Neural crest cell (in vitro differentiated cells): ENCODE results near the gene ZNF692. TPM values are rescaled to one million over a fixed set of nuclear protein-coding genes. Genes with fewer than 3 reads are reported as not detected.
"Not testable (repeated sequence)": the region's sequence is repeated elsewhere in the genome, so short reads cannot be mapped to it uniquely, and the experiment has no call there.

Experiments used
- DNase-seq: peaks from one replicate; pipeline ENCODE4 v3.0.0; 2021; ENCODE audit warnings: low read depth, mixed read lengths, low spot score
- H3K27ac Mint-ChIP-seq: one replicate; pipeline ENCODE4 v1.8.0; 2021; ENCODE audit warnings: mild to moderate bottlenecking, mixed read lengths; ENCODE audit not compliant: unreplicated experiment
- H3K27me3 Mint-ChIP-seq: 2 replicates; pipeline ENCODE4 v1.8.0; 2021; ENCODE audit warnings: low read depth, mild to moderate bottlenecking, mixed read lengths
- H3K36me3 Mint-ChIP-seq: 2 replicates; pipeline ENCODE4 v1.8.0; 2021; ENCODE audit warnings: low read depth, mild to moderate bottlenecking, mixed read lengths
- H3K4me1 Mint-ChIP-seq: 2 replicates; pipeline ENCODE4 v1.8.0; 2021; ENCODE audit warnings: mixed read lengths
- H3K4me3 Mint-ChIP-seq: one replicate; pipeline ENCODE4 v1.8.0; 2021; ENCODE audit warnings: mild to moderate bottlenecking, mixed read lengths
- H3K9me3 Mint-ChIP-seq: 2 replicates; pipeline ENCODE4 v1.8.0; 2021; ENCODE audit warnings: mixed read lengths
- total RNA-seq: library from RNA; stranded (reverse); gene quantifications from 2 replicates; pipeline ENCODE4 v1.2.1, GENCODE V29; 2021
- TF ChIP-seq, protein P1 (sequence below): fragments of 200-600 bp; sonication (generic); conservative IDR thresholded peaks from 2 replicates; pipeline ENCODE4 v1.5.0; 2021; ENCODE audit warnings: antibody characterized with exemption, mild to moderate bottlenecking

The ZNF692 gene
- total RNA-seq, 1 donor from 2014 or later = 72.8 TPM

DNA sequence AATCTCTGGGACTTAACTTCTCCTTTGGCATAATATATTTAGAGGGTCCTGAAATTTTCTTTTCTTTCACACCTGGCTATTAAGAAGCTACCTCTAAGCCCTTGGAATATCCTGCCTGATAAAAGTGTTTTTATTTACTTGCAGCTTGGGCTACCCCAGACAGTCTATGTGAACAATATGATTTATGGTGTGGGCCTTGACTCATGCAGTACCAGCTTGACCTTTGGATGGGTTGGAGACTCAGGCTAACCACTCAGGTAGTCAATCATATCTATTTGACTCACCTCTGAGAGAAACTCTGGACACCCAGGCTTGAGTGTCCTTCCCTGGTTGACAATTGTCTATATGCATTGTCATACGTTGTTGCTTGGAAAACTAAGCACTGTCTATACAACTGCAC is 33.7 kb upstream of the ZNF692 start:
- Mint-ChIP-seq H3K4me3 (no peak overlapping the region), H3K9me3 (no peaks in the 10 kb centered on the region), H3K36me3 (no peaks in the 10 kb centered on the region), H3K4me1 (no peaks in the 10 kb centered on the region), H3K27me3 (peaks cover 45% of the 10 kb centered on the region), H3K27ac (no peak overlapping the region)
- TF ChIP-seq, protein P1, sequence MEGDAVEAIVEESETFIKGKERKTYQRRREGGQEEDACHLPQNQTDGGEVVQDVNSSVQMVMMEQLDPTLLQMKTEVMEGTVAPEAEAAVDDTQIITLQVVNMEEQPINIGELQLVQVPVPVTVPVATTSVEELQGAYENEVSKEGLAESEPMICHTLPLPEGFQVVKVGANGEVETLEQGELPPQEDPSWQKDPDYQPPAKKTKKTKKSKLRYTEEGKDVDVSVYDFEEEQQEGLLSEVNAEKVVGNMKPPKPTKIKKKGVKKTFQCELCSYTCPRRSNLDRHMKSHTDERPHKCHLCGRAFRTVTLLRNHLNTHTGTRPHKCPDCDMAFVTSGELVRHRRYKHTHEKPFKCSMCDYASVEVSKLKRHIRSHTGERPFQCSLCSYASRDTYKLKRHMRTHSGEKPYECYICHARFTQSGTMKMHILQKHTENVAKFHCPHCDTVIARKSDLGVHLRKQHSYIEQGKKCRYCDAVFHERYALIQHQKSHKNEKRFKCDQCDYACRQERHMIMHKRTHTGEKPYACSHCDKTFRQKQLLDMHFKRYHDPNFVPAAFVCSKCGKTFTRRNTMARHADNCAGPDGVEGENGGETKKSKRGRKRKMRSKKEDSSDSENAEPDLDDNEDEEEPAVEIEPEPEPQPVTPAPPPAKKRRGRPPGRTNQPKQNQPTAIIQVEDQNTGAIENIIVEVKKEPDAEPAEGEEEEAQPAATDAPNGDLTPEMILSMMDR = no peak
- no peak for DNase-seq

DNA sequence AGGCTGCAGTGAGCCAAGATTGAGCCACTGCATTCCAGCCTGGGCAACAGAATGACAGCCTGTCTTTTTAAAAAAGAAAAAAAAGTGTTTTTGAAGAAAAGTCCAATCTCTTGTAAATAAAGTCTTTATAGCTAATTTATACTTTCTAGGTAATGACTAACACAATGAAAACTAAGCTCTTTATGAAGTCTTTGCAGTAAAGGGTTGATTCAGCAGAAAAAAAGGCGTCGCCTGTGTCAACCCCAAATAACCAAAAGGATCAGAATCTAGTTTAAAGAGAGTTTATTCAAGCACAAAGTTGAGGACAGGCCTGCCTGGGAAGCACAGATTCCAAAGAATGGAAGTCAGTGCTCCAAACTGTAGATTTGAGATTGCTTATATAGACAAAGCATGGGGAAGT is 32.9 kb upstream of the ZNF692 start:
- H3K4me3 Mint-ChIP-seq = no peak overlapping the region
- H3K4me1 Mint-ChIP-seq = no peaks in the 10 kb centered on the region
- no peak for DNase-seq
- H3K9me3 Mint-ChIP-seq = no peaks in the 10 kb centered on the region
- TF ChIP-seq, protein P1 = no peak
- no peaks in the 10 kb centered on the region for H3K36me3 Mint-ChIP-seq
- no peak overlapping the region for H3K27ac Mint-ChIP-seq
- H3K27me3 Mint-ChIP-seq = peaks cover 45% of the 10 kb centered on the region

DNA sequence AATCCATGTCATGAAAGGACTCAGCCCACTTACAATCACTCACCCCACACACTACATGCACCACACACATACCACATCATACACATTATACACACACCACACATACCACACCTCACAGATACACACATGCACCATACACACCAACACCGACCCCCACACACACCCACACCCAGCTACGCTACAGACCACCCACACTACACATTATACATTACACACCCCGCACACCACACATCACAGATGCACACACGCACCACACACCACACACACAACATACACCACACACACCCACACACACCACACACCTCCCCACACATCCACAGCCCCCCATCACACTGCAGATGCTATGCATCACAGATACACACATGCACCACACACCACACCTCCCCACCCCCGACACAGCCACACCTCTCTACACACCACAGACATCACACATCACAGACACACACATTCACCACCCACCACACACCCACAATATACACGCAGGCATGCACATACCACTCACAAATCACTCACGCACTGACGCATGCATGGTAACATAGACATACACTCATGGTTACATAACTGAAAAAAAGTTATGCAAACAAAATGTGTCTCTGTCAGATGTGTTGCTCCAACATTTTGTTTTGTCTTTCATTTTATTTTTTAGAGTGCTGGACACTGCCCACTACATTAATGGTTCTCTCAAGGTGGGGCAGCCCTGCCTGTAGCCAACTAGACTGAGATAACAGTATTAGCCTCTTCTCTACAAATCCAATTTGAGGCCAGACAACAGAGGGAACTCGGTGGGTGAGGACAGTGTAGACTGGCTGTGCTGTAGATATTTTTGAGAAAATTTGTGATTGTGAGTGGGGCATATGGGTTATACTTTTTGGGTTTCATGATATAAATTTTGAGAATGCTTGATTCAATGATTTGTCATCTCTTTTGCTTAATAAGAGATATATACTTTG is 31.9 kb upstream of the ZNF692 start:
- Mint-ChIP-seq H3K36me3 (no peaks in the 10 kb centered on the region), H3K27ac (no peak overlapping the region), H3K4me3 (no peak overlapping the region), H3K9me3 (no peaks in the 10 kb centered on the region), H3K27me3 (peaks cover 38% of the 10 kb centered on the region), H3K4me1 (no peaks in the 10 kb centered on the region)
- TF ChIP-seq, protein P1 = no peak
- no peak for DNase-seq

DNA sequence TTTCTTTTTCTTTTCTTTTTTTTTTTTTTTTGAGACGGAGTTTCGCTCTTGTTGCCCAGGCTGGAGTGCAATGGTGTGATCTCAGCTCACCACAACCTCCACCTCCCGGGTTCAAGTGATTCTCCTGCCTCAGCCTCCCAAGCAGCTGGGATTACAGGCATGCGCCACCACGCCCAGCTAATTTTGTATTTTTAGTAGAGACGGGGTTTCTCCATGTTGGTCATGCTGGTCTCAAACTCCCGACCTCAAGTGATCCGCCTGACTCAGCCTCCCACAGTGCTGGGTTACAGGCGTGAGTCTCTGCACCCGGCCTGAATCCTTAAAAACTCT is 31.0 kb upstream of the ZNF692 start:
- not testable (repeated sequence) for H3K27ac Mint-ChIP-seq, H3K4me3 Mint-ChIP-seq, H3K36me3 Mint-ChIP-seq, H3K9me3 Mint-ChIP-seq, H3K4me1 Mint-ChIP-seq, DNase-seq
- peaks cover 33% of the 10 kb centered on the region for H3K27me3 Mint-ChIP-seq

DNA sequence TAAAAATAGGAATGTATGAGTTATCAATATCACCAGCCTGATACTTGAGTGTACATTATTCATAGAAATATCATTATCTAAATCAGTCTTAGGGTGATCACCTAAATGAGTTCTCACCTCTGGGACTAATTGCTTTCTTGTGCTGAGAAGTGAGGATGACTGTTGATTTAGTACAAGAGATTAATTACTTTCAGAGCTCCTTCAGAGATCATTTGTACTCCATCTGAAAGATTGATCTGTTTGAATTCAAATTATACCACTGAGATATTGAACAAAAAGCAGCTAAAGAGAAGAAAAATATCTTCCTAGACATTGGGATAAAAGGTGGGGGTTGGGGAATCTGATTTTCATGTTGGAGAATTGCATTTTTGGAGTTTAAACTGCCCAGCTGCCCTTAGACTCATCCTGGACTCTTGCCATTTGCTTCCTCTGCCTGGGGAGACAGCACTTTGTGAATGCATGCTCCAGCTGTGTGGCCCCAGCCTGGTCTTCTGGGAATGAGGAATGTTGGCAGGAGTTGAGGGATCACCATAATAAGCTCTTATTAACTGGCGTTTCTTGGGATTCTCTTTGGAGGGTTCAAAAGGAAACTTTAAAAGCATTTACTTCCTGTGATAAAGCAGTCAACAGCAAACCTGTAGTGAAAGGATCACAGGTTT is 27.5 kb upstream of the ZNF692 start:
- no peaks in the 10 kb centered on the region for H3K9me3 Mint-ChIP-seq
- TF ChIP-seq, protein P1 = no peak
- peaks cover 13% of the 10 kb centered on the region for H3K27me3 Mint-ChIP-seq
- H3K27ac Mint-ChIP-seq = no peak overlapping the region
- peaks cover 3% of the 10 kb centered on the region for H3K4me1 Mint-ChIP-seq
- DNase-seq = no peak
- no peaks in the 10 kb centered on the region for H3K36me3 Mint-ChIP-seq
- H3K4me3 Mint-ChIP-seq = no peak overlapping the region

DNA sequence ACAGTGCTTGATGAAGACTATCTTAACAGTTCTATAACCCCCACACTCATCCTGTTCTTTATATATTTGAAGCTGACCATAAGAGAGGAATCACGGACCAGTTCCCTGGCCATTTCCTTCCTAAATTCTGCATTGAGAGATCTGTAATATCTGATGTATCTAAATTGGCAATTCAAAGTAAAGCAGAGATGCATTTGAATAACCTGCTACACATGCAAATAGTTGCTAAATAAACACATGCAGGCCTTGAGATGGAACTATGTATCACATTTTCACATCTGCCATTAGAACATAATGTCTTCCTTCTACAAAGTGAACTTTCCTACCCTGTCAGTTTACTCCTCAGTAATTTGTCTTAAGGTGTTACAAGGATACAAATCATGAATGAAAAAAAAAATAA is 26.8 kb upstream of the ZNF692 start:
- TF ChIP-seq, protein P1 = no peak
- Mint-ChIP-seq H3K27me3 (peaks cover 11% of the 10 kb centered on the region), H3K27ac (no peak overlapping the region), H3K4me3 (no peak overlapping the region), H3K9me3 (no peaks in the 10 kb centered on the region), H3K4me1 (peaks cover 3% of the 10 kb centered on the region), H3K36me3 (no peaks in the 10 kb centered on the region)
- DNase-seq = no peak
